HuH-7.5 (cell line): ENCODE measurements around the gene AAMP.

Experiments used
- DNase-seq: peaks from one replicate; pipeline ENCODE4 v3.0.0; 2011; ENCODE audit warnings: low spot score

AAMP gene

DNA sequence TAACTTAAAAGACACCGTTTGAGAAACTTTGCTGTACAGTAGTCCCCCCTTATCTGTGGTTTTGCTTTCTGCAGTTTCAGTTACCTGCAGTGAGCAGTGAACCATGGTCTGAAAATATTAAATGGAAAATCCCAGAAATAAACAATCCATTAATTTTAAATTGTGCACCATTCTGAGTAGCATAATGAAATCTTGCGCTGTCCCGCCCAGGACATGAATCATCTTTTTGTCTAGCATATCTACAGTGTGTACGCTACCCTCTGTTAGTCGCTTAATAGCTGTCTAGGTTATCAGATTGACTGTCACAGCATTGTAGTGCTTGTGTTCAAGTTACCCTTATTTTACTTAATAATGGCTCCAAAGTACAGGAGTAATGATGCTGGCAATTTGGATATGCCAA is 46.9 kb downstream of the AAMP start:
- no peak for DNase-seq

GRCh38 chr2:218221000-218221399 is 48.9 kb downstream of the AAMP start:
- DNase-seq = no peak

GRCh38 chr2:218219934-218220333 is 50.0 kb downstream of the AAMP start:
- no peak for DNase-seq

- no peak for DNase-seq
Measured at GRCh38 chr2:218218268-218219185, 51.4 kb downstream of the AAMP start.

GRCh38 chr2:218217360-218218267 is 52.3 kb downstream of the AAMP start:
- DNase-seq = peak; percentile 34

- peak; percentile 81 for DNase-seq
Measured at GRCh38 chr2:218216674-218217359, 53.1 kb downstream of the AAMP start, which contains the start of gene ARPC2. TSS of gene ARPC2 (plus strand) at chr2:218217189. CDS start at chr2:218217471, 282 bp downstream.

DNA sequence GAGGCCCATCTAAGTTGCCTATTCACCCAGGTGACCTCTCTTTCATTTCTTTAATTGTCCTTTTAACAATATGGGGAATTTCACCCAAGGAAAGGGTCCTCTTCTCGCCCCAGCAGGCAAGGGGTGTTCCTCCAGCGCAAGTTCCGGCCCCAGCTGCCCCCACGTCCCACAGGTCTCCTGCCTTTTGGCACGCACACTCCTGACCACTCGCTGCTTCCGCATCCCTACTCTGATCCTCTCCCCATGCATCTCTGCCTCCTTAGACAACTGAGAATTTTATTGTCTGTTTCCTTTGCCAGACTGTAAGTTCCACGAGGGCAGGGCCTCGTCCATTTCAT is 53.6 kb downstream of the AAMP start:
- no peak for DNase-seq
